GM23338 (cell line): ENCODE data around the gene NME5. TPM values are rescaled to one million over a fixed set of nuclear protein-coding genes. Genes with fewer than 3 reads are reported as not detected.

ENCODE experiments used
- ATAC-seq: fragments of 200-7000 bp; cut with Tn5 transposase; 3 replicates; pipeline ENCODE4 v1.9.1; 2020
- DNase-seq: peaks from one replicate; pipeline ENCODE4 v3.0.0-alpha.2; 2015; ENCODE audit warnings: low spot score
- H2AFZ ChIP-seq: fragments of 200-600 bp; sonication (generic); 2 replicates; pipeline ENCODE4 v1.8.0; 2016; ENCODE audit warnings: antibody characterized with exemption, mild to moderate bottlenecking, moderate library complexity
- H3F3A ChIP-seq: fragments of 200-600 bp; sonication (generic); replicated peaks from 2 replicates; pipeline ENCODE4 v1.8.0; 2017; ENCODE audit warnings: antibody characterized with exemption, mixed run types, low read depth
- H3K27ac ChIP-seq: fragments of 200-600 bp; sonication (generic); 2 replicates; pipeline ENCODE4 v1.6.1; 2016; ENCODE audit warnings: low read depth
- H3K27me3 ChIP-seq: fragments of 200-600 bp; sonication (generic); 2 replicates; pipeline ENCODE4 v1.8.0; 2016; ENCODE audit warnings: mild to moderate bottlenecking, mixed run types, moderate library complexity; ENCODE audit not compliant: insufficient read depth
- H3K36me3 ChIP-seq: fragments of 200-600 bp; sonication (generic); 2 replicates; pipeline ENCODE4 v1.8.0; 2016; ENCODE audit warnings: mild to moderate bottlenecking; ENCODE audit not compliant: insufficient read depth
- H3K4me1 ChIP-seq: fragments of 200-600 bp; sonication (generic); 2 replicates; pipeline ENCODE4 v1.8.0; 2016; ENCODE audit warnings: mild to moderate bottlenecking, moderate library complexity; ENCODE audit not compliant: insufficient read depth
- H3K4me2 ChIP-seq: fragments of 200-600 bp; sonication (generic); 2 replicates; pipeline ENCODE4 v1.7.1; 2017; ENCODE audit warnings: mixed run types
- H3K4me3 ChIP-seq: fragments of 200-600 bp; sonication (generic); 2 replicates; pipeline ENCODE4 v1.6.1; 2016; ENCODE audit warnings: mixed run types
- H3K79me2 ChIP-seq: fragments of 200-600 bp; sonication (generic); replicated peaks from 2 replicates; pipeline ENCODE4 v1.8.0; 2017; ENCODE audit warnings: mild to moderate bottlenecking; ENCODE audit not compliant: insufficient read depth
- H3K9me2 ChIP-seq: fragments of 200-600 bp; sonication (generic); 2 replicates; pipeline ENCODE4 v1.8.0; 2017; ENCODE audit not compliant: insufficient read depth
- H4K20me1 ChIP-seq: fragments of 200-600 bp; sonication (generic); replicated peaks from 2 replicates; pipeline ENCODE4 v1.8.0; 2017; ENCODE audit warnings: mild to moderate bottlenecking; ENCODE audit not compliant: insufficient read depth
- H3K27ac Mint-ChIP-seq: 2 replicates; pipeline ENCODE4 v1.8.0; 2020; ENCODE audit warnings: inconsistent platforms, mild to moderate bottlenecking, moderate library complexity, mixed read lengths
- H3K27me3 Mint-ChIP-seq: 3 replicates; pipeline ENCODE4 v1.8.0; 2022; ENCODE audit warnings: low read depth, mild to moderate bottlenecking, moderate library complexity, mixed read lengths, inconsistent platforms; ENCODE audit not compliant: insufficient read depth, poor library complexity
- H3K36me3 Mint-ChIP-seq: 3 replicates; pipeline ENCODE4 v1.8.0; 2021; ENCODE audit warnings: low read depth, mild to moderate bottlenecking, inconsistent platforms, moderate library complexity, mixed read lengths
- H3K4me1 Mint-ChIP-seq: 3 replicates; pipeline ENCODE4 v1.8.0; 2020; ENCODE audit warnings: mild to moderate bottlenecking, inconsistent platforms, mixed read lengths
- H3K4me3 Mint-ChIP-seq: 3 replicates; pipeline ENCODE4 v1.8.0; 2021; ENCODE audit warnings: moderate library complexity, mild to moderate bottlenecking, inconsistent platforms, mixed read lengths
- H3K9me3 Mint-ChIP-seq: 3 replicates; pipeline ENCODE4 v1.8.0; 2020; ENCODE audit warnings: moderate library complexity, mild to moderate bottlenecking, inconsistent platforms, mixed read lengths
- CREB1 ChIP-seq: fragments of 250-450 bp; sonication (Bioruptor Pico); IDR thresholded peaks from 2 replicates; pipeline ENCODE4 v1.5.0; 2020; ENCODE audit warnings: low read depth, mild to moderate bottlenecking, moderate library complexity
- CTCF ChIP-seq, 2 experiments: fragments of 200-600 bp in 1 of 2; sonication (generic) in 1 of 2; conservative IDR thresholded peaks; 2 replicates each; pipeline versions ENCODE4 v1.5.1 to v1.6.1; 2016 to 2017; ENCODE audit warnings: antibody characterized with exemption in 2 of 2, low read depth in 2 of 2, mild to moderate bottlenecking in 2 of 2, moderate library complexity in 1 of 2
- EZH2phosphoT487 ChIP-seq: fragments of 200-600 bp; sonication (generic); IDR thresholded peaks from one replicate; pipeline ENCODE4 v1.8.1; 2018; ENCODE audit warnings: antibody characterized with exemption; ENCODE audit not compliant: unreplicated experiment
- JUNB ChIP-seq: IDR thresholded peaks from one replicate; pipeline ENCODE4 v1.6.1; 2016; ENCODE audit warnings: antibody characterized with exemption; ENCODE audit not compliant: unreplicated experiment
- NANOG ChIP-seq: IDR thresholded peaks from 2 replicates; pipeline ENCODE4 v1.6.1; 2016; ENCODE audit warnings: antibody characterized with exemption, borderline replicate concordance
- REST ChIP-seq: IDR thresholded peaks from one replicate; pipeline ENCODE4 v1.6.1; 2018; ENCODE audit warnings: antibody characterized with exemption; ENCODE audit not compliant: unreplicated experiment
- ZNF331 ChIP-seq: fragments of 250-450 bp; sonication (Bioruptor Pico); IDR thresholded peaks from 2 replicates; pipeline ENCODE4 v1.5.0; 2020; ENCODE audit warnings: low read depth, mild to moderate bottlenecking, moderate library complexity
- polyA plus RNA-seq: library from polyadenylated mRNA; unstranded; fragments of >200 nt; fragmentation: Nextera tagmentation; extraction: Ambion mirVana; gene quantifications from 2 replicates; pipeline ENCODE4 v1.2.1, GENCODE V29; 2016
- total RNA-seq: library from RNA; depleted of rRNA; stranded (reverse); fragments of >200 nt; shearing (Covaris generic); gene quantifications from 2 replicates; pipeline ENCODE4 v1.2.3, GENCODE V29; 2014
- TF ChIP-seq, protein P1 (sequence below): IDR thresholded peaks from 2 replicates; pipeline ENCODE4 v1.6.1; 2016; ENCODE audit warnings: antibody characterized with exemption

The NME5 gene
- total and polyA plus RNA-seq, 2 experiments from 2014 or later, result 0.45 TPM; not detected in 1

GRCh38 chr5:138179277-138179857 is 40.1 kb upstream of the NME5 start (continued):
- TF ChIP-seq REST, result no peak
- TF ChIP-seq NANOG, result no peak

GRCh38 chr5:138178516-138179276 is 39.5 kb upstream of the NME5 start, which contains the start of the genes BRD8 and KIF20A:
TSS of gene BRD8 (minus strand) at chr5:138178630. CDS start at chr5:138178614, 16 bp downstream.
TSS of gene KIF20A (plus strand) at chr5:138179112. CDS start at chr5:138179681, 569 bp downstream.
- H4K20me1 ChIP-seq, result no peaks in the 10 kb centered on the region; the same call in 1 of the 2 replicates
- H3K79me2 ChIP-seq, result peaks cover 56% of the 10 kb centered on the region
- 0 out of 2 replicates have a peak, but pooled peaks cover 6% of the 10 kb centered on the region for H3F3A ChIP-seq
- peak within 1 kb of the TSS; percentile 64 for H2AFZ ChIP-seq
- peaks cover 45% of the 10 kb centered on the region for H3K36me3 ChIP-seq
- peaks cover 6% of the 10 kb centered on the region for H3K27me3 Mint-ChIP-seq
- no peak within 1 kb of the TSS for H3K4me3 Mint-ChIP-seq
- no peak within 1 kb of the TSS for H3K27ac Mint-ChIP-seq
- H3K9me3 Mint-ChIP-seq, result no peaks in the 10 kb centered on the region
- H3K4me3 ChIP-seq, result peak within 1 kb of the TSS; percentile 73
- H3K9me2 ChIP-seq, result no peaks in the 10 kb centered on the region
- peak within 1 kb of the TSS; percentile 83 for H3K27ac ChIP-seq
- no peaks in the 10 kb centered on the region for H3K27me3 ChIP-seq
- peaks cover 12% of the 10 kb centered on the region for H3K4me1 ChIP-seq
- H3K36me3 Mint-ChIP-seq, result peaks cover 61% of the 10 kb centered on the region
- peak; percentile 99 for DNase-seq
- peak; percentile 87 for ATAC-seq
- H3K4me1 Mint-ChIP-seq, result peaks cover 2% of the 10 kb centered on the region; the same call in 2 of the 3 replicates
- H3K4me2 ChIP-seq, result peak within 1 kb of the TSS; percentile 87
- TF ChIP-seq ZNF331 (CRISPR knock-in tag) (no peak), NANOG (0 out of 2 replicates have a peak, but pooled peaks have one; percentile 5), JUNB (no peak), CTCF (conservative IDR thresholded peaks at IDR 0.05; ENCODE audit: low read depth in 2 of 2) (no peak), CREB1 (CRISPR knock-in tag) (peak; percentile 58), EZH2phosphoT487 (no peak), REST (peak; percentile 10)
- TF ChIP-seq, protein P1, sequence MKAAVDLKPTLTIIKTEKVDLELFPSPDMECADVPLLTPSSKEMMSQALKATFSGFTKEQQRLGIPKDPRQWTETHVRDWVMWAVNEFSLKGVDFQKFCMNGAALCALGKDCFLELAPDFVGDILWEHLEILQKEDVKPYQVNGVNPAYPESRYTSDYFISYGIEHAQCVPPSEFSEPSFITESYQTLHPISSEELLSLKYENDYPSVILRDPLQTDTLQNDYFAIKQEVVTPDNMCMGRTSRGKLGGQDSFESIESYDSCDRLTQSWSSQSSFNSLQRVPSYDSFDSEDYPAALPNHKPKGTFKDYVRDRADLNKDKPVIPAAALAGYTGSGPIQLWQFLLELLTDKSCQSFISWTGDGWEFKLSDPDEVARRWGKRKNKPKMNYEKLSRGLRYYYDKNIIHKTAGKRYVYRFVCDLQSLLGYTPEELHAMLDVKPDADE, result peak; percentile 79
